Upper lobe of right lung (tissue), 1 donor: ENCODE measurements around the gene MET. TPM values are rescaled to one million over a fixed set of nuclear protein-coding genes. Genes with fewer than 3 reads are reported as not detected.
A peak's percentile ranks its signal among the peaks of the same experiment; 100 is the strongest.

Experiments used
- ATAC-seq: fragments of 200-7000 bp; cut with Tn5 transposase; one replicate; pipeline ENCODE4 v1.9.1; 2020; ENCODE audit warnings: mild to moderate bottlenecking, moderate library complexity
- DNase-seq: peaks from one replicate; pipeline ENCODE4 v3.0.0-alpha.2; 2020
- H3K27ac ChIP-seq: fragments of 200-600 bp; one replicate; pipeline ENCODE4 v1.8.0; 2022
- H3K27me3 ChIP-seq: fragments of 200-600 bp; one replicate; pipeline ENCODE4 v1.8.0; 2022; ENCODE audit warnings: mild to moderate bottlenecking
- H3K36me3 ChIP-seq: fragments of 200-600 bp; one replicate; pipeline ENCODE4 v1.8.0; 2022
- H3K4me1 ChIP-seq: fragments of 200-600 bp; one replicate; pipeline ENCODE4 v1.8.0; 2022
- H3K4me3 ChIP-seq: fragments of 200-600 bp; one replicate; pipeline ENCODE4 v1.8.0; 2022; ENCODE audit warnings: mild to moderate bottlenecking
- H3K9me3 ChIP-seq: fragments of 200-600 bp; one replicate; pipeline ENCODE4 v1.8.0; 2022
- intact Hi-C: fragments of 100-400 bp; cut with DNase I; formaldehyde crosslinking; loops from one replicate; pipeline ENCODE4 v1.11.0; 2022
- total RNA-seq: library from RNA; stranded (reverse); fragmentation: NEBNext Ultra II Directional; extraction: Animal tissue kit (Norgen Biotek cat#: 25700); gene quantifications from one replicate; pipeline ENCODE4 v1.2.1, GENCODE V29; 2021
- TF ChIP-seq, protein P1 (sequence below): fragments of 200-600 bp; IDR thresholded peaks from one replicate; pipeline ENCODE4 v1.8.0; 2022; ENCODE audit warnings: antibody characterized with exemption
- donor health status: DM: no; HTN: yes; CAD: no; lungs with severe emphysema.

Gene MET
- total RNA-seq, 1 donor from 2014 or later, result 69.6 TPM

DNA sequence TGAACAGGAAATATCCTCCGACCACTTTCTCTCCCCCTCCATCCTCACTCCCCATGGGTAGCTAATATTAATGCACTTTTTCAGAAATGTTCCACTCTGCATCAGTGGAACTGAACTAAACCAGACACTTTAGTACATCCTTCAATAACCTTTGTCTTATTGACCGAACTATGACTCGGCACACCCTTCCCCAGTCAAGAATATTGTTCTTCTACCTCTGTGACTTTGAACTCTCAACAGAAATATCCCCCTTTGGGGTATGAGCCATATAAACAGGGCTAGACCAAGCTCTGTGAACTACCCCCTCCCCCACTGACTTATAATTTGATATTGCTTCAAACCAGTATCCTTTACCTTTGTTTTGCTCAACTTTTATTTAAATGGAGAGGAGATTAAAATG lies 132.5 kb downstream of the MET start:
- Histone ChIP-seq H3K4me1 (peaks cover 25% of the 10 kb centered on the region), H3K36me3 (no peaks in the 10 kb centered on the region), H3K27ac (no peak overlapping the region), H3K9me3 (no peaks in the 10 kb centered on the region), H3K27me3 (no peaks in the 10 kb centered on the region), H3K4me3 (no peak overlapping the region)
- intact Hi-C loops, result no loop called here
- DNase-seq, result no peak
- TF ChIP-seq, protein P1, sequence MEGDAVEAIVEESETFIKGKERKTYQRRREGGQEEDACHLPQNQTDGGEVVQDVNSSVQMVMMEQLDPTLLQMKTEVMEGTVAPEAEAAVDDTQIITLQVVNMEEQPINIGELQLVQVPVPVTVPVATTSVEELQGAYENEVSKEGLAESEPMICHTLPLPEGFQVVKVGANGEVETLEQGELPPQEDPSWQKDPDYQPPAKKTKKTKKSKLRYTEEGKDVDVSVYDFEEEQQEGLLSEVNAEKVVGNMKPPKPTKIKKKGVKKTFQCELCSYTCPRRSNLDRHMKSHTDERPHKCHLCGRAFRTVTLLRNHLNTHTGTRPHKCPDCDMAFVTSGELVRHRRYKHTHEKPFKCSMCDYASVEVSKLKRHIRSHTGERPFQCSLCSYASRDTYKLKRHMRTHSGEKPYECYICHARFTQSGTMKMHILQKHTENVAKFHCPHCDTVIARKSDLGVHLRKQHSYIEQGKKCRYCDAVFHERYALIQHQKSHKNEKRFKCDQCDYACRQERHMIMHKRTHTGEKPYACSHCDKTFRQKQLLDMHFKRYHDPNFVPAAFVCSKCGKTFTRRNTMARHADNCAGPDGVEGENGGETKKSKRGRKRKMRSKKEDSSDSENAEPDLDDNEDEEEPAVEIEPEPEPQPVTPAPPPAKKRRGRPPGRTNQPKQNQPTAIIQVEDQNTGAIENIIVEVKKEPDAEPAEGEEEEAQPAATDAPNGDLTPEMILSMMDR, result no peak
- no peak for ATAC-seq

DNA sequence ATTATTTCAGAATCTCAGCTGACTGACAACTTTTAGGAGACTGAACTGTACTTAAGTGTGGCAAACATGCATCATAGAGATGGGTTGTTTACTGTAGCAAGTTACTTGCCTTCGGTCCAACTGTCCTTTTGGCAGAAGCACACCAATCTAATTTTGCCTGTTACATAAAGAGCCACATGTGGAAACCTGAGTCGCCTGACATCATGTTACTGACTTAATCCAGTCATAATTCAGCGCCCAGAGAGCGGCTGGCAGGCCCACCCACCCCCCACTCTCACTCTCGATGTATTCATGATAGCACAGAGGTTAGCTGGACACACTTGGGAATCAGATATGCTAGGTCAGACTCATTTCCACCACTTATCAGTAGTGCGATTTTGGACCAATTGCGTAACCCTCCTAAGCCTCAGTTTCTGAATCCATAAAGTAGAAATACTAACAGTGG lies 133.1 kb downstream of the MET start:
- H3K27ac ChIP-seq, result no peak overlapping the region
- H3K9me3 ChIP-seq, result no peaks in the 10 kb centered on the region
- TF ChIP-seq, protein P1, result no peak
- no peak for DNase-seq
- H3K27me3 ChIP-seq, result no peaks in the 10 kb centered on the region
- ATAC-seq, result no peak
- no peaks in the 10 kb centered on the region for H3K36me3 ChIP-seq
- no peak overlapping the region for H3K4me3 ChIP-seq
- peaks cover 25% of the 10 kb centered on the region for H3K4me1 ChIP-seq
- intact Hi-C loops, result loop anchor here (5.0 kb wide), 1 partner anchor 213 kb away; no protein-coding TSS in a partner anchor

DNA sequence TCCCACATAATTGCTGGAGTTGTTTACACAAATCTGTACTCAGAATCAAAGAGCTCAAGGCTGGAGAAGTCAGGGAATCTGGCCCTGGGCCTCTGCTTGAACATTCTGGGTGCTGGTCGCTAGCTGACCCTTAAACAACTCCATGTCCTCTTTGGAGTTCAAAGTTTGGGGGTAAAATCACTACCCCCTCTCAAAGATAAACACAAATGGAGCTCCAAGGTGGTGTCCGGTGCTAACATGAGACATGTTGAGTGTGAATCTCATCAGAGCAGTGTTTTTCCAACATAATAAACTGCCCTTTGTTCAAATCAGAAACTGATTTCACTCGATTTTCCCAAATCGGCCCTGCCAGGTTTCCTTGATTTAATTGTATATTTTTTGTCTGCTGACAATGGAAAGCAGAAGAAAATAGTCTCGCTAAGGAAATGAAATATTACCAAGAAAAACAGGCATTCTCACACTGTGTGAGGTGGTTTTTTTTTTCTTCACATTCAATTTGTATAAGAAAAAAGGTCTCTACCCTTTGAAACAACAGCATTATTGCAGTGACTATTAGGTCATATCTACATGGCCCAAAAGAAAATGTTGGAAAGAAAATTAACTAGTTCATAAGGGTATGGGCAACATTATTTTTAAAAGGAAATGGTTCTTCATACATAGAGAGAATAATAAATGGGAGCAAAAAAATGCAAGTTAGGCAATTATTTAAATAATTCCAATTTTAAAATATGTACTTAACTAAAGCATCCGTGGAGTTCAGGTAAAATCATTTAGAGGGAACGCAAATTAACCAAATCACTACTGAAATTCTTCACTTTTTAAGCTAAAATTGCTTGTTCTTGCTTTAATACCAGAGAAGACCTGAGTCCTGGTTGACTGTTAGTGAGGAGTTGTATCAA lies 134.3 kb downstream of the MET start:
- Histone ChIP-seq H3K27ac (no peak overlapping the region), H3K9me3 (no peaks in the 10 kb centered on the region), H3K36me3 (no peaks in the 10 kb centered on the region), H3K27me3 (no peaks in the 10 kb centered on the region), H3K4me1 (peaks cover 25% of the 10 kb centered on the region), H3K4me3 (no peak overlapping the region)
- TF ChIP-seq, protein P1, result no peak
- DNase-seq (no peak), ATAC-seq (no peak)
- intact Hi-C loops, result loop anchor here (5.0 kb wide), 1 partner anchor 214 kb away; no protein-coding TSS in a partner anchor

DNA sequence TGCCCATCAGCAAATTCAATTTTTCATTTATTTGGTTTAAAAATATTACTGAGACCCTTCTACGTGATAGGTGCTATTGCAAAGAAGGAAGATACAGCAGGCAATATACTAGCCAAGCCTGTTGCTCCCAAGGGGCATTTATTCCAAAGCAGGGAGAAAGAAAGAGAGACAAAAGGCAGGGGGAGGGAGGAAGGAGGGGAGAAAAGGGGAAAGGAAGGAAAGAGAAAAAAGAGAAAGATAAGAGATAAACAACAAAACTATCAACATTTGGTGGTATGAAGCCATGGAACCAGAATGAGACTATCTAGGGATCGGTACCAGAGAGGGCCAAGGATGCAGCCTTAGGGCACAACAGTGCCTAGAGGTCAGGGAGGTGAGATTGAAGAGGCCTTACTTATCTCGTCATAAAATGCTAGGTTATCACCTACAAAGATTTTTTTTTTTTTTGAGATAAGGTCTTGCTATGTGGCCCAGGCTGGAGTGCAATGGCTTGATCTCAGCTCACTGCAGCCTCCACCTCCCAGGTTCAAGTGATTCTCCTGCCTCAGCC lies 135.1 kb downstream of the MET start:
- Histone ChIP-seq H3K4me3 (no peak overlapping the region), H3K36me3 (no peaks in the 10 kb centered on the region), H3K27me3 (no peaks in the 10 kb centered on the region), H3K27ac (no peak overlapping the region), H3K9me3 (no peaks in the 10 kb centered on the region), H3K4me1 (peaks cover 23% of the 10 kb centered on the region)
- intact Hi-C loops, result loop anchor here (5.0 kb wide), 1 partner anchor 215 kb away; no protein-coding TSS in a partner anchor
- ATAC-seq (no peak), DNase-seq (no peak)
- TF ChIP-seq, protein P1, result no peak

DNA sequence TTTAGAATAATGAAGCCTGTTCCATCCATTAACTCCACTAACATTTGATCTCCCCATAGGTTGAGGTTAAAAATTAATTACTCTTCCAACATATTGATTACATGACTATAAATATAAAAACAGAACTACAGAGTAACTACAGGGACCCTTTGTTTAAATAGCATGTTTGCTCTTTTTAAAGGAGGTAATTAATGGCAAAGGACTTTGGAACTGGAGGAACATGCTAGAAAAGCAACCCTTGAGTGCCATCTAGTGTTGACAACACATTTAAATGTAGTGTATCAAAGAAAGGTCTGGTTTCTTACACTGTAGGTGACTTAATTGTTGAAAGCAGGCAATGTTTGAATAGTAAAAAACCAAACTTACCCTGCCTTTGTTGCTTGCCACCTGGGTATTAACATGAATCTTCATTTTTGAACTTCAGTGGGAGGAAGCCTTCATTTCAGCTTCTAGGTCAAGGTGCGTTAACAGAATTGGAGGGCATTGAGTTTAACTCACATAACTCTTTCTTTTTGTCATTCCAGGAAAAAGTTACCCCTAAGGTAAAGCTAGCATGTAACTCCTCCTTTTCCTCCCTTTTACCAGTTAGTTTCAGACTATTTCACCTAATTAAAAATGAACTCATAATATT lies 137.8 kb downstream of the MET start:
- ATAC-seq (peak; percentile 89), DNase-seq (no peak)

More for the DNA sequence above, 137.8 kb downstream of the MET start:
- intact Hi-C loops, result loop anchor here (5.0 kb wide), 1 partner anchor 217 kb away; no protein-coding TSS in a partner anchor
- TF ChIP-seq, protein P1, result peak; percentile 62
- Histone ChIP-seq H3K27ac (no peak overlapping the region), H3K4me1 (peaks cover 13% of the 10 kb centered on the region), H3K4me3 (no peak overlapping the region), H3K27me3 (no peaks in the 10 kb centered on the region), H3K36me3 (no peaks in the 10 kb centered on the region), H3K9me3 (no peaks in the 10 kb centered on the region)
